Activated T-helper 1 cell treated with anti-CD3 and anti-CD28 coated beads, Interleukin-2, amount 50 U/mL, for 16 hours (primary cell): ENCODE measurements around the gene CDC25B.

ENCODE experiments used
- DNase-seq, 2 donors: peaks; one replicate each; pipeline ENCODE4 v3.0.0-alpha.2; 2020; ENCODE audit warnings: low read depth in 1 of 2, low spot score in 1 of 2

CDC25B gene

DNA sequence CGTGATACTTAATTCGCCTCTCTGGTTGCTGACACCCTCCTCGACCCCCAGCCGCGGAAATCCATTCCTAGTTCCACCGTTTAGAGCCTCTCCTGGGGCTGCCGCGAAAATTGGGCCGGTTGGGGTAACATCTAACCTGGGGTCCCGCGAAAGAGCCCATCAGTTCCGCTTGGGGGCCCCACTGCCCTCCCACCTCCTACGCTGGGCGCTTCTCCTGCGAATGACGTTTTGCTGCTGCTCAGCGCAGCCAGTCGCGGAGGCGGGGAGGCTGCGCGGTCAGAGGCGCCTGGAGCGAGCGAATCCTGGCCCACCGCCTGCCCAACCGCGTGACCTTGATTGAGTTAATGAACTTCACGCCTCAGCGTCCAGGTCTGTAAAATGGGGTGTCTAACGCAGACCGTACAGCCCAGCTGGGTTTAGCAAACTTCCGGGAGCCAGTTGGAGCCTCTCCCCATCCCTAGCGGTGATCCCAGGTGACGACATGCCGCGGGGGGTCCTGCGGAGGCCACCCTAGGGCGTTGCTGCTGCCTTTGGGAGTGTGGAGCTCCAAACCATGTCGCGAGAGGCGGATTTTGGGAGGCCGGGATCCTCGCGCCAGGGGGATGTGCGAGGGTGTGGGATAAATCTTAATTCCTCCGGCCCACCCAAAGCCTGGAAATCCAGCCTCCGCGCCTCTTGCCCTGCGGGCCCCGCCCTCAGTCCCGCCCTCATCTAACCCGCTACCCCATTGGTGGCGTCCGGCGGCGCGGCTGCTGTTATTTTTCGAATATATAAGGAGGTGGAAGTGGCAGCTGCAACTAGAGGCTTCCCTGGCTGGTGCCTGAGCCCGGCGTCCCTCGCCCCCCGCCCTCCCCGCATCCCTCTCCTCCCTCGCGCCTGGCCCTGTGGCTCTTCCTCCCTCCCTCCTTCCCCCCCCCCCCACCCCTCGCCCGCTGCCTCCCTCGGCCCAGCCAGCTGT is at the start of gene CDC25B:
Gene CDC25B, plus strand, starts transcription at position 800 of the 958 bp plus-strand sequence. CDS start 222 bp downstream, outside the sequence.
- DNase-seq = peak; percentile 75 to 86

- DNase-seq = no peak
Measured at GRCh38 chr20:3747471-3747870, 48.6 kb upstream of the CDC25B start.

DNA sequence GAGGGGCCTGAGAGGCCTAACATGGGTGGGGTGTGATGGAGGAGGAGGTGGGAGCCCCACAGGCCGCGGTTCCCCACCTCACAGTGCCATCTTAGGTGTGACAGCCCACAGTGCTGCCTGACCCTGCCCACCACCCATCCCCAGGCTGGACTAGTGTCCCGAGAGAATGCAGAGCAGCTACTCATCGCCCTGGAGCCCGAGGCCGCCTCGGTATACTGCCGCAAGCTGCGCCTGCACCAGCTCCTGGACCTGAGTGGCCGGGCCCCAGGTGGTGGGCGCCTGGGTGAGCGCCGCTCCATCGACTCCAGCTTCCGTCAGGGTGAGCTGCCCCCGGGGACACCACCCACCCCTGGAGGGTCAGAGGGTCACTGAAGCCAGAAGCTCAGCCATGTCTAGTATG is 48.0 kb upstream of the CDC25B start:
- no peak for DNase-seq

DNA sequence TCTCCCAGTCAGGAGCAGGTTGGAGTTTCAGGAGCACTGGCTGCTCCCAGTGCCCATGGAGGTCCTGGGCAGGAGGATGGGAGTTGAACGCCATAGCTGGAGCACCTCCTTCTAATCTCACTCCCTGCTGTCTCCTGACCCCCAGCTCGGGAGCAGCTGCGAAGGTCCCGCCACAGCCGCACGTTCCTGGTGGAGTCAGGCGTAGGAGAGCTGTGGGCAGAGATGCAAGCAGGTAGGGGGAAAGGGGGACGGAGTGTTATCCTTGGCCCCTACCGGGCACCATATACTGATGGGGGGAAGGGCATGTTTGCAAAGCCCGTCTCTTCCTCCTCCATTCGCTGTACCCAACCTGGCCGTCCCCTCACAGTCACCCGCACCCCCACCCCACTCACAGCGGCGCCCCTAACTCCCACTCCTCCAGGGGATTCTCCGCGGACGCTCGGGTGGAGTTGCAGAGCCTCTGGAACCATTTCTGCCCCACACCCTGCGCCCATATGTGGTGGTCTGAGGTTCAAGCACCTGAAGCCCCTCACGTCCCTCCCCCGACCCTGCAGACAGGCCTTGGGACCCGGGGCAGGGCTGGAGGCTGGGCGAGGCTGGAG is 46.9 kb upstream of the CDC25B start:
- no peak for DNase-seq

GRCh38 chr20:3749689-3750531 is 46.2 kb upstream of the CDC25B start:
- no peak for DNase-seq

DNA sequence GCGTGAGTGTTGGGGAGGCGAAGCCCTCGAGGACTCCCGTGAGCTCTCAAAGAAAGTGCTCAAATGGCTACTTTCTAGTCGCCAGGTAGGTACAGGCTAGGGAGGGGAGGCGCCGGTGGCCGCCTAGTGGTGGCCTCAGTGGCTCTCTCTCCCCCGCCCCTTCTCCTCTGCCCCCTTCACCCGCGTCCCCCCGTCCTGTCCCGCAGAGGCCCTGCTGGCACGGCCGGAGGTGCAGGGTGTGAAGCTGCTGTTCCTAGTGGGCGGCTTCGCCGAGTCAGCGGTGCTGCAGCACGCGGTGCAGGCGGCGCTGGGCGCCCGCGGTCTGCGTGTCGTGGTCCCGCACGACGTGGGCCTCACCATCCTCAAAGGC is 44.8 kb upstream of the CDC25B start:
- DNase-seq = no peak

GRCh38 chr20:3751675-3752385 is 44.3 kb upstream of the CDC25B start:
- DNase-seq = peak in 1 of 2 donors; percentile 12

- no peak for DNase-seq
Measured at GRCh38 chr20:3752386-3752759, 43.7 kb upstream of the CDC25B start.

DNA sequence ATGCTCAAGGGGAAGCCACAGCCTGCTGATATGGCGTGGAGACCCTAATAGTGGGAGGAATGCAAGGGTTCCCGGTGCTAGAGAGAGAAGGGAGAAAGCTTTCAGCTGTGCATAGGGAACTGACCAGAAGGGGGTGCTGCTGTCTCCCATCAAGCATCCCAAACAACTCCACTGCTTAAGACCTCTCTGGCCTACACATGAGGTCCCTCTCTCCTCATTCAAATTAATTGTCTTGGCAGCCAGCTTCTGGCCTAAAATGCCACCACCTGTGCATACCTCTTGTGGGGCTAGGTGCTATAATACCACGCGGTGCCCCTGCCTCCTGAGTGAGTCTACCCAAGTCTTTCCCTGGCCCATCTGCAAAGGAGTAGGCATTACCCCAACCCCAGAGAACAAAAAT is 43.0 kb upstream of the CDC25B start:
- peak in 1 of 2 donors; percentile 29 for DNase-seq

- DNase-seq = no peak
Measured at GRCh38 chr20:3753501-3754275, 42.4 kb upstream of the CDC25B start.

GRCh38 chr20:3754276-3754630 is 41.9 kb upstream of the CDC25B start:
- DNase-seq = no peak

DNA sequence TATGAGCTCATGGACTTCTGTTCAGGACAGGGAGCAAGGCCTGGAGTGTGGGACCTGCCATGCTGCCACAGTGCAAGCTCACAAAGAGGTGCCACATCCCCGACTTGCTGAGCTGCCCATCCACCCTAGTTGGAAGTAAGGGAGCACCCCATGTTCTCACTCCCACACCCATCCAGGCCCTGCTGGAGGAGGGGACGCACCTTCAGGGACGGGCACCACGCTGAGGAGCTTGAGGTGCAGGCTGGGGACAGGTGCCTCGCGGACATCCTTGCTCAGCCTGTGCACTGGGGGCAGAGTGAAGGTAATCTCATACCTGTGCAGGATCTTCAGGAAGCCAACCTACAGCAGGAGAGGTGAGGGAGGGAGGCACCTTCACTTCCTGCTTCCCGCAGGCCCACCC is 40.8 kb upstream of the CDC25B start:
- no peak for DNase-seq

- DNase-seq = no peak
Measured at GRCh38 chr20:3755814-3756480, 40.2 kb upstream of the CDC25B start.

DNA sequence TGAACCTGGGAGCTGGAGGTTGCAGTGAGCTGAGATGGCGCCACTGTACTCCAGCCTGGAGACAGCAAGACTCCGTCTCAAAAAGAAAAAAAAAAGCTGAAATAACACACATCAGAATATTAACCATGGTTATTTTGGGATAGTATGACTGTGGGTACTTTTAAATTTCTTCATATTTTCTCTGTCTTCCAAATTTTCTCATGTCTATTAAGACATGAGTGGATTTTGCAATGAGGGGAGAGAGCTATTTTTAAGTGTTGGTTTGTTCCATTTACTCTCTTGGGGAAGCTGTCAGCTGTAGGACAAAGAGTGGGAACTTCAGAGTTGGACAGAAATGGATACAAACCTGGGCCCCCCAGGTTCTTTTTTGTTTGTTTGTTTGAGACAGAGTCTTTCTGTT is 38.8 kb upstream of the CDC25B start:
- no peak for DNase-seq

GRCh38 chr20:3758566-3758965 is 37.5 kb upstream of the CDC25B start:
- no peak for DNase-seq

GRCh38 chr20:3759316-3759823 is 36.7 kb upstream of the CDC25B start:
- no peak for DNase-seq

- no peak for DNase-seq
Measured at GRCh38 chr20:3759884-3760283, 36.2 kb upstream of the CDC25B start.

DNA sequence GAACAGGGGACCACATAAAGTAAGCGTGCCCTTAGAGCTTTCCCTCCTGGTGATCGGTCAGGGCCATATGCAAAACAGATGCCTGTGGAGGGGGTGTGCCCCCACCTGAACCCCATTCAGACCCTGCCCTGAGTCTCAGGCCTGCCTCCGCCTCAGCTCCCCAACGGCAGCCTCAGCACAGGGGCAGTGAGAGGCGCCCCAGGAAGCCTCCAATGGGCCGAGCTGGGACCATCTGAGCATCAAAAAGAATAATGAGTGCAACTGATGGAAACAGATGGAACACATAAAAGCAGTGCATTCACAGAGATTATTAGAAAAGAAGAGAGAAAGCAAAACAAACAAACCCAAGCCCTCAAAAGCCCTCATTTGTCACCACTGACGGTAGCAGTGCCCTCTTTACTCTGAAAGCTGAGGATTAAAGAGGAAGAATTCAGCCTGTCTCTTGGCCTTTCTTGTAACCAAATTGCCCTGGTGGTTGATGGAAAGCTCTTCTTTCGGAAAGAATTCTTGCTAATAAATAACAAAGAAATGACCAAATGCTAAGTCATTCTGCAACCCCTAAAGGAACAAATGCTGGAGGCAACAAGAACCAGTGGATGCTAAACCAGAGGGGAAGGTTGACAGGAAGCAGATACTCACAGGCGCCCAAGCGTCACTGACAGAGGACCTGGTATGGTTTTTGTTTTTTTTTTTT is 35.3 kb upstream of the CDC25B start:
- DNase-seq = no peak
